GM12874 (cell line): ENCODE results near the gene SLC24A4.

Experiments used
- TF ChIP-seq, protein P1 (sequence below): IDR thresholded peaks from 2 replicates; pipeline ENCODE4 v1.5.1; 2011; ENCODE audit warnings: low read depth, mild to moderate bottlenecking, control low read depth, low read length, moderate library complexity; ENCODE audit not compliant: insufficient read depth

Gene SLC24A4

DNA sequence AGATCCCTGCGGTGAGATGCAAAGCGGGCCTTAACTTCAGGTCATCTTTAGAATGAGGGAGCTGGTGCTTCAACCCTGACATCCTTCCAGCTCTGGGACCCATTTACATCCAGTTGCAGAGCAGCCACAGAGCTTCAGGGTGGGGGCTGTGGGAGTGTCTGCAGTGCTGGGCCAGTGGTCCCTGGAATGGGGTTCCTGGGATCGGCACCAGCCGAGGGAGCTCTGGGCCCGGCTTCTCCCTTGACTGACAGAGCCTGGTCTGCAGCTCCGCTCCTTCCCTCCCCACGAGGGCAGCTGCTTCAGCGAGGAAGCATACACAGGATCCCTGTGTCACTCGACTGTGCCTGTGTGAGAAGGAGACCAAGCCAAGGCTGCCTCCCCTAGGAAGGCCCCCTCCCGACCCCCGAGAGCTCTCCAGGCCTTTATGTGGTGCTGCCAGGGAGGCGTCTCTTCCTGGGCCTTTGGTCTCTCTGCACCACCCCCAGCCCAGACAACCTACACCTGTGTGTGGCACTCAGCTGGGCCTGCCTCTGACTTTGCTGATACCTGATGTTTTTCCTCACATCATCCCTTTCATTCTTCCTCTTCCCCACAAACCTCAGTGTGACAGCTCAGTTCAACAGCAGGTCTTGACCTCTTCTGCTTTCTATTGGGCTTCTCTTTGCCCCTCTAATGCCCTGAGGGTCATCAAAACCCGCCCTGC lies 142.5 kb downstream of the SLC24A4 start:
- TF ChIP-seq, protein P1, sequence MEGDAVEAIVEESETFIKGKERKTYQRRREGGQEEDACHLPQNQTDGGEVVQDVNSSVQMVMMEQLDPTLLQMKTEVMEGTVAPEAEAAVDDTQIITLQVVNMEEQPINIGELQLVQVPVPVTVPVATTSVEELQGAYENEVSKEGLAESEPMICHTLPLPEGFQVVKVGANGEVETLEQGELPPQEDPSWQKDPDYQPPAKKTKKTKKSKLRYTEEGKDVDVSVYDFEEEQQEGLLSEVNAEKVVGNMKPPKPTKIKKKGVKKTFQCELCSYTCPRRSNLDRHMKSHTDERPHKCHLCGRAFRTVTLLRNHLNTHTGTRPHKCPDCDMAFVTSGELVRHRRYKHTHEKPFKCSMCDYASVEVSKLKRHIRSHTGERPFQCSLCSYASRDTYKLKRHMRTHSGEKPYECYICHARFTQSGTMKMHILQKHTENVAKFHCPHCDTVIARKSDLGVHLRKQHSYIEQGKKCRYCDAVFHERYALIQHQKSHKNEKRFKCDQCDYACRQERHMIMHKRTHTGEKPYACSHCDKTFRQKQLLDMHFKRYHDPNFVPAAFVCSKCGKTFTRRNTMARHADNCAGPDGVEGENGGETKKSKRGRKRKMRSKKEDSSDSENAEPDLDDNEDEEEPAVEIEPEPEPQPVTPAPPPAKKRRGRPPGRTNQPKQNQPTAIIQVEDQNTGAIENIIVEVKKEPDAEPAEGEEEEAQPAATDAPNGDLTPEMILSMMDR = no peak

DNA sequence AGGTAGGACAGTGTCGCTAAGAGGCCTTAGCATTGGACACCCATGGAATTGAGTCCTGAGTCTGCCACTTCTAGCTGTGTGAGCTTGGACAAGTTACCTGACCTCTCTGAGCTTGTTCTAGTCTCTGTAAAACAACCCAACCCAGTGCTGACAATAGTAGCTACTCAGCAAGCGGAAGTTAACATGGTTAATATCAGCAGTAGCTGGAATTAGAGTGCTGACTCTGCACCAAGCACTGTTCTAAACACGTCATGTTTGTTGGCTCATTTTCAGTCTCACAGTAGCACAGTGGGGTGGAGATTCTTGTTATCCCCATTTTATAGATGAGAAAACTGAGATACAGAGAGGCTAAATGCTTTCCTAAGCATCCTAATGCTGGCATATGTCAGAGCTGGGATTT lies 143.1 kb downstream of the SLC24A4 start:
- TF ChIP-seq, protein P1 = no peak

DNA sequence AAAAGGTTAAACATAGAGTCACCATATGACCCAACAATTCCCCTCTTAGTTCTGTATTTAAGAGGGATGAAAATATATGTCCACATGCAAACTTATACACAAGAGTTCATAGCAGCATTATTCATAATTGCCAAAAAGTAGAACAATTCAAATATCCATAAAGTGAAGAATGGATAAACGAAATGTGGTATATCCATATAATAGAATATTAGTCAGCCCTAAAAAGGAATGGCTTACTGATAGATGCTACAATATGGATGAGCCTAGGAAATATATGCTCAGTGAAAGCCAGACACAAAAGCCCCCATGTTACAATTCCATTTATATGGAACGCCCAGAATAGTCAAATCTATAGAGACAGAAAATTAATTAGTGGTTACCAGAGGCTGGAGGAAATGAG lies 146.6 kb downstream of the SLC24A4 start:
- TF ChIP-seq, protein P1 = no peak

DNA sequence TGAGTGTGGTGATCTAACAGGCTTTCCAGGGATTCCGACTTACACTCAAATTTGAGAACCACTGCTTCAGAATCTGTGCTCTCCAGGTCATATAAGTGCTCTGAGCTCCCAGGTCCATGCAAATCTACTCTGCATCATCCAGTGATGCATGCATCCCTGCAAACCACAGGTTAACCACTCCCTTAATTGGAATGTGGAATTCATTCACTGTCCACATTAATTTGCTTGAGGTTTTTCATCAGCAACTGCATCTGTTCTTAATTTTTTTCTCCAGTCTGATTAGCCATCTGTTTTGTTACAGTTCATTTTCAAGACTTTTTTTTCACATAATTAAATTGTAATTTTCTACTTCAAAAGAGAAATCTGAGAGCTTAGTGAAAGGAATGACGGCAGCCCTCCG lies 147.2 kb downstream of the SLC24A4 start:
- TF ChIP-seq, protein P1 = no peak

DNA sequence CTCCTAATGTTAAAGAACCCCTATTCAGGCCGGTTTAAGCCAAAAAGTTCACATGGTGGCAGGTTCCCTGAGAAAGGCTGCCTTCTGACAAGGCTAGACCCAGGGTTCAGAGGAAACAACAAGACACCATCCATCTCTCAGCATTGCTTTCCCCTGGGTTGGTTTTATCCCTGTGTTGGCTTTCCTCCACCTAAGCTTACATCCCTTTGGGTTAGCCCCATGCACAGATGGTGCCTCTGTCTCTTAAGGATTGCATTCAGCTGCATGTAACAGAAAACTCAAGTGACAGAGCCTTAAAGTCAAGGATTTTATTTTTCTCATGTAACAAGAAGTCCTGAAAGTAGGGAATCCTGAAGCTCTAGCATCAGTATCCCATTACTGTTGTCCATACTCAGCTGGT lies 147.8 kb downstream of the SLC24A4 start:
- TF ChIP-seq, protein P1 = no peak

DNA sequence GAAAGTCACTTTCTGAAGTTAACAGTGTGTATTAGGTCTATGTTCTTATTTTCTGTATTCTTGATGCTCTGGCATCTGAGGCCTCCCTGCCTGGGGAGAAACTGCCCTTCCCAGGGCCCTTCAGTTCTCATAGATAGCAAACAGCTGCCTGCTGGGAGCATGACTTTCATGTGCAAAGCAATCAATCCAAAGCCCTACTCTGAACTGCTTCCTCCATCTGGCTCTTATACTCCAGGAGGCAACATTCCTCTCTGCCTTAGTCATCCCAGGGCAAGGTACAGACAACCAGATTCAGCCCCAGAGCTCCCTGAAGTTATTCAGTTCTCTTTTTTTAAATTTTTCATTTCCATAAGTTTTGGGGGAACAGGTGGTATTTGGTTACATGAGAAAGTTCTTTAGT lies 149.0 kb downstream of the SLC24A4 start:
- TF ChIP-seq, protein P1 = no peak

DNA sequence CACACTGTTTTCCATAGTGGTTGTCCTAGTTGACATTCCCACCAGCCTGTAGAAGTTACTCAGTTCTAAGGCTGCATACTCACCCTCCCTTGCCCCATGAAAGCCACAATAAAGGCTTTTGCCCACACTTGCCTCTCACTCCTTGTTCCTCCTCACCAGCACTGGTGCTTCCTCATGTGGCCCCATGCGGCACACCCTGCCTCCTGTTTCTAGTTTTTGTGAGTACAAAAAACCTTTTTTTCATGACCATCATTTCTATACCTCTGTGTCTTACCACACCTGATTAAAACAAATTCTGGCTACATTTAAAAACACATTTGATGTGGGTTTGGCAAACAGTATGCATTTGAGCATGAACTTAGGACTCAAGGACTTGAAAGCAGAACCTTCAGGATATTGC lies 149.9 kb downstream of the SLC24A4 start:
- TF ChIP-seq, protein P1 = no peak
